Measurements from ENCODE around the gene NOS3.

- TF ChIP-seq CTCF (IDR thresholded peaks at IDR 0.05 in 8 of 11, conservative IDR thresholded peaks at IDR 0.05 in 3 of 11) (no peak), POLR2A (IDR thresholded peaks at IDR 0.05) (no peak), POLR2AphosphoS5 (IDR thresholded peaks at IDR 0.05) (no peak)
Observed at GRCh38 chr7:150945171-150945852, 45.5 kb upstream of the NOS3 start.

All from spleen (tissue), 7 donors.